ENCODE results near the gene SYNM.

The SYNM gene

DNA sequence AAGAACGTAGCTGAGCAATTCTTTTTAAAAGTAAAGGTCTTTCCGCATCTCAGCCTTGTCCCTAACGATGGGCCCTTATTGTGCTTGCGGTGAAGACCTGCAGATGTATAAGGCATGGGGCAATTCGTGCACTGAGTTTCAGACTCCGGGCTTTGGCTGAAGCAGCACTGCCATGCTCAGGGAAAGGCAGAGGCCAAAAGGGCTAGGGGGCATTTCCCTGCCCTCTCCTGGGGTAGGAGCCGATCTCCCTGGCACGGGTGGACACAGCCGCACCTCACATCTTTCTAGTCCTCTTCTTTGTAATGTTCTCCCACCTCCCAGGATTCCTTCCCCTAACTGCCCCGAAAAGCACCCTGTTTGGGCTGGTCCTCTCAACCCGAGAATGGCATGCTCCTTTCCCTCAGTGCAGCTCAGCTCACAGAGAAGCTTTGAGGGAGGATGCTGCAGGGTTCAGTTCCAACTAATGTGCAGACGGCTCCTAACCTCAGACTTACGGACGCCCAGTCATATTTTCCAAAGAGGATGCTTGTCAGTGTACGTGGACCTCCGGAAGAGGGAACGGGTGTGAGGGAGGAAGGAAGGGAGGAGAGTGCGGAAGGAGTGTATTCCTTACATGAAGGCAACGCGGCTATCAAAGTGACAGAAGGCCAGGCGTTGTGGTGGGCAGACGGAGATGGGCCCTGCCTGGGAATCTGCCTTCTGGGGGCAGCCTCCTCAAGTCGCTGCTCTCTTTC lies 61.2 kb downstream of the SYNM start:
- no peaks in the 10 kb centered on the region for H3K9me3 Mint-ChIP-seq
- H3K27ac Mint-ChIP-seq: no peak overlapping the region
- H3K27me3 Mint-ChIP-seq (ENCODE audit: low read depth): no peaks in the 10 kb centered on the region
- H3K4me3 Mint-ChIP-seq: no peak overlapping the region
- peaks cover 1% of the 10 kb centered on the region for H3K36me3 Mint-ChIP-seq (ENCODE audit: low read depth)
- peaks cover 23% of the 10 kb centered on the region for H3K4me1 Mint-ChIP-seq (ENCODE audit: low read depth)

DNA sequence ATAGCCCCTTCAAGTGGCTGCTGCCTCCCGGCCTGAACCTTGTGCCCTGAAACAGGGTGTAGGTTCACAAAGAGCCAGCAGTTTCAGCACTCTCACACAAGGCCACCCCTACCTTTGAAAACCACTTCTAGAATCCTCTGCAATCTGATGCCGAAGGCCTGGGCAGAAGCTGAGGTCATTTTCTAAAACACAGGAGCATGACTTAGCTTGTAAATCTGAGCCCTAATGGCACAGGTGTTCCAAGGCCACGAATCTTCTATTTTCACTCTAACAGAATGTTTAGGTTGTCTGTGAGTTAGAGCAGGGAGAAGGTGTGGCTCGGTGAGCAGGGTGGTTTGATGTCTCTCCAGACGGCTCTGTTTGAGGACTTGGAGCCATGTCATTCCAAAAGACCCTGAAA lies 62.3 kb downstream of the SYNM start:
- Mint-ChIP-seq H3K27me3 (ENCODE audit: low read depth) (no peaks in the 10 kb centered on the region), H3K36me3 (ENCODE audit: low read depth) (peaks cover 1% of the 10 kb centered on the region), H3K4me3 (no peak overlapping the region), H3K4me1 (ENCODE audit: low read depth) (peaks cover 23% of the 10 kb centered on the region), H3K9me3 (no peaks in the 10 kb centered on the region), H3K27ac (no peak overlapping the region)

DNA sequence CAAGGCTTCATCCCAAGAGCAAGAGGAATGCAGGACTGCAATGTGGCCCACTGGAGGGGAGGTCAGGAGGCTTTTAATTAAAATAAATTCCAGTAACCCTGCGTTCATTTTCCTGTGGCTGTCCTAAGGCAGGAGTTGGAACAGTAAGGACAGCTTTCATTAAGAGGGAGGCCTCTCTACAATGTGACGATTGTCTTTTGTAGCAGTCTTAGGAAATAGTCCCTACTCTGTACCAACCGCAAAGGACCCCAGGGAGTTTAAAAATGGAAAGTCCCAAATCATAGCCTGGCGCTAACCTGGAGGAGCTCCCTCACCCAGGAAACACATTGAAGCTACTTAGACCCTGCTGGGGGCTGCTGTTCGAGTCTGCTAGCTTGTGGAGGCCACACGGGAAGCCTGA lies 62.8 kb downstream of the SYNM start:
- Mint-ChIP-seq H3K27ac (no peak overlapping the region), H3K4me3 (no peak overlapping the region), H3K4me1 (ENCODE audit: low read depth) (peaks cover 22% of the 10 kb centered on the region), H3K27me3 (ENCODE audit: low read depth) (no peaks in the 10 kb centered on the region), H3K9me3 (no peaks in the 10 kb centered on the region), H3K36me3 (ENCODE audit: low read depth) (peaks cover 1% of the 10 kb centered on the region)

DNA sequence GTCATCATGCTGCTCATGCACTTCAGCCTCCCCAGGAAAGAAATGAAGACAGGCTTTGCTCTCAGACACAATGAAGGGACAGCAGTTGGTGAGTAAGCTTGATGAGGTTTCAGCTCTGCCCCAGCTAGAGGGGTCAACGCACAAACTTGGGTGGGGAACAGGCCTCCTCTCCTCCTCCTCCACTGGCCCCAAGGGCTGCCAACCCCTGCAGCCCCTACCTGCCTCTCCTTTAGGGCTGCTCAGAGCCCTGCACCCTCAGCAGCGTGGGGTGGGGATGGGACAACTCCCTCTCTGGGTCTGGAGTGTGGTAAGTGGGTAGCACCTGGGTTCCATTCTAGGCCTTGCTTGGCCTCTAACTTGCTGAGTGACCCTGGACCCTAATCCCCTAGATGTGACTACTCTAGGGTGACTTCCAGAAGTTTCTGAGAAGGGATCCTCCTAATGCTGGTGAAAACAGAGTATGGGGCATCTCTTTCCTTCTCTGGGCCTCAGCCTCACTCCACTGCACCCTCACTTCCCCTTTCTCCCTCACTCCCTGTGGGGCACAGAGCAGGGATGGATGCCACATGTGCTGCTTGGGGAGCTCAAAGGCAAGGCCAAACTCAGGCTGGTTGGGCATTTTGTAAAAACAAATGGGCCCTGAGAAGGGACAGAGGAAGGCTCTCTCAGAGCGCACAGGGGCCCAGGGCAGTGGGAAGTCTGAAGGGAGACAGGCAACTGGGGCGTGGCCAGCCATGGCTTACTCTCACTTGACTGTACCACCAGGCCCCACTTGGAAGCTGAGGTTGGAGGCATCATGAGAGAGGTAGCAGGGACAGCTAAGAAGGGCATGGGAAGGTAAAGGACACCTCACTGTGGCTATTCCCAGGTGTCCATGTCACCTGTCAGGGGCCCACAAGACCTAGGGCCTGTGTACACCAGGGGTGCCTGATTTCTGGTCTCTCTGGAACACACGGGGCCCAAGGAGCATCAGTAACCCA lies 64.0 kb downstream of the SYNM start:
- H3K9me3 Mint-ChIP-seq: no peaks in the 10 kb centered on the region
- no peaks in the 10 kb centered on the region for H3K27me3 Mint-ChIP-seq (ENCODE audit: low read depth)
- H3K4me1 Mint-ChIP-seq (ENCODE audit: low read depth): peaks cover 10% of the 10 kb centered on the region
- H3K4me3 Mint-ChIP-seq: no peak overlapping the region
- H3K27ac Mint-ChIP-seq: no peak overlapping the region
- no peaks in the 10 kb centered on the region for H3K36me3 Mint-ChIP-seq (ENCODE audit: low read depth)

- Mint-ChIP-seq H3K4me3 (no peak overlapping the region), H3K27ac (no peak overlapping the region), H3K9me3 (no peaks in the 10 kb centered on the region), H3K36me3 (ENCODE audit: low read depth) (no peaks in the 10 kb centered on the region), H3K27me3 (ENCODE audit: low read depth) (no peaks in the 10 kb centered on the region), H3K4me1 (ENCODE audit: low read depth) (peaks cover 2% of the 10 kb centered on the region)
Observed at GRCh38 chr15:99169769-99170311, 65.0 kb downstream of the SYNM start.

DNA sequence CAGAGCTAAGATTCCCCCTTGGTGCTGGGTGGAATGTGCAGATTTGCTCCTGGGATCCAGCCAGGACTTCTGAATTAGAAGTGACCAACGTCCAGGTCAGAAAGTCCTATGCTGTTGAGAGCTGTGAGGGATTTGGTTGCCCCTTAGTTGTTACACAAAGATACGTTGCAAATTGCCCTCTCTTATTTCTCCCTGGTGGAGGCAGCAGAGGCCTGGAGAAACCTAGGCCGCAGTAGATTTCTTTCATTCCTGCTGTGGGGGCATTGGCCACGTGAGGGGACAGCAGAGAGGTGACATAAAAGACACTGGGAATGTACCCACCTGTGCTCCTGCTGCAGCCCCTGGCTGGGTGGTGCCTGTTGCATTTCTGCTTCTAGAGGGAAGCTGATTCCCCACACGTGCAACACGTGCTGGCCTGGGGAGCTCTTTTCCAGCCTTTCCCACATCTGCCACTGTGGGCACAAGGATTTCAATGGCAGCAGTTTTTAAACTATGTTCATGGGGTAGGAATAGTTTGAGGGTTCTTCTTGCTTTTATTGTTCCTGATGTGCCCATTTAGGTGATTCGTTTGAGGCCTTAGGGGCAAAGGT lies 65.7 kb downstream of the SYNM start:
- no peaks in the 10 kb centered on the region for H3K36me3 Mint-ChIP-seq (ENCODE audit: low read depth)
- H3K4me1 Mint-ChIP-seq (ENCODE audit: low read depth): peaks cover 2% of the 10 kb centered on the region
- H3K27me3 Mint-ChIP-seq (ENCODE audit: low read depth): no peaks in the 10 kb centered on the region
- H3K4me3 Mint-ChIP-seq: no peak overlapping the region
- no peaks in the 10 kb centered on the region for H3K9me3 Mint-ChIP-seq
- H3K27ac Mint-ChIP-seq: no peak overlapping the region

GRCh38 chr15:99172171-99172570 lies 67.3 kb downstream of the SYNM start:
- Mint-ChIP-seq H3K27me3 (ENCODE audit: low read depth) (no peaks in the 10 kb centered on the region), H3K4me3 (no peak overlapping the region), H3K36me3 (ENCODE audit: low read depth) (no peaks in the 10 kb centered on the region), H3K9me3 (no peaks in the 10 kb centered on the region), H3K4me1 (ENCODE audit: low read depth) (no peaks in the 10 kb centered on the region), H3K27ac (no peak overlapping the region)

DNA sequence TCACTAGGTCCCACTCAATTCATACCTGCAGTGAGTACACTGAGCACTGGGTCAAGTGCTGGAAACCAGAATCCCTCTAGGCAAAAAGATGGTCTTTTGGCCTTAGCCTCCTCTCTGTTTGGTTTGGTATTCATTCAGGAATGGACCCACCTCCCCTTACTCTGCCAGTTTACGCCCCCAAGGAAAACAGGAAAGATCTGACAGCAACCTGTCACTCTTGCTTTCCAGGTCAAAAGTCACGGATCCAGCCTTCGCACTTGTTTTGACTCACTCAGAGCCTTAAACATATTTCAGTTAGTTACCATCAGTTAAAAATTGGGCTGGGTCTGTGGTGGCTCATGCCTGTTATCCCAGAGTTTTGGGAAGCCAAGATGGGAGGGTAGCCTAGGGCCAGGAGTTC lies 68.1 kb downstream of the SYNM start:
- H3K36me3 Mint-ChIP-seq (ENCODE audit: low read depth): no peaks in the 10 kb centered on the region
- no peaks in the 10 kb centered on the region for H3K9me3 Mint-ChIP-seq
- H3K4me1 Mint-ChIP-seq (ENCODE audit: low read depth): no peaks in the 10 kb centered on the region
- no peak overlapping the region for H3K27ac Mint-ChIP-seq
- H3K27me3 Mint-ChIP-seq (ENCODE audit: low read depth): no peaks in the 10 kb centered on the region
- H3K4me3 Mint-ChIP-seq: no peak overlapping the region

DNA sequence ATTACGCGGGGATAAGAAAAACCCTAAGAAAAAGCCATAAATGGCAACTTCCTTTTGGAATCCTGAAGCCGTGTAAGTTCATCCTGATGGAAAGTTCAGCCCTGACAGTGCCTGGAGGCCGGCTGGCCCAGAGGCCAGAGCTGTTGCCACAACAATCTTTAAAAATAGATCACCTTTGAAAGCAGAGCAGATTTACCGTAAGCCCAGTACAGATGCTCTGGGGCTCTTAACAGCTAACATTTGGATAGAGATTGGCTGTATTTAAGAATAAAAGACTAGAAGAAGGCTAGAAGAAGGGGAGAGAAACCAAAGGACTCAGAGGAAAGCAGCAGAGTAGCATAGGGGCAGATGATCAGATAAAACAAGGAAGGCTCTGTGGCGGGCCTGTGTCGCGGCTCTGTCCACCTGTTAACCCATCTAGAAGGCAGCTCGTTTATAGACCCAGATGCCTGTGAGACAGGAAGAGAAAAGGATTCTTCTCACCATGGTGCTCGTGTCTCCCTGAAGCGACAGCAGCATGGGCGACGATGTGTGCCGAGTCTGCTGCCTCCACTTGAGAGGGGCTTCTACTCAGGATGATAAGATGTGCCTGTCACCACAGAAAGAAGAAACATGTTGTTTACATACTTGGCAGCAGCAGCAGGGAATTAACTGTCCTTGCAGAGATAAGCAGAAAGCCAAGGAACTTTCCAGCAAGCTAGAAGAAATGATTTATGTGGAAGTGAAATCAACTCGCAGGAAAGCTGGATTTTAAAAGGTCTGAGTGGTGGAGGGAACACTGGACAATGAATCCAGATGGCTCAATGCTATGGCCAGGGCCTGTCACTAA lies 69.9 kb downstream of the SYNM start:
- Mint-ChIP-seq H3K4me1 (ENCODE audit: low read depth) (no peaks in the 10 kb centered on the region), H3K36me3 (ENCODE audit: low read depth) (no peaks in the 10 kb centered on the region), H3K4me3 (no peak overlapping the region), H3K9me3 (no peaks in the 10 kb centered on the region), H3K27me3 (ENCODE audit: low read depth) (no peaks in the 10 kb centered on the region), H3K27ac (no peak overlapping the region)

DNA sequence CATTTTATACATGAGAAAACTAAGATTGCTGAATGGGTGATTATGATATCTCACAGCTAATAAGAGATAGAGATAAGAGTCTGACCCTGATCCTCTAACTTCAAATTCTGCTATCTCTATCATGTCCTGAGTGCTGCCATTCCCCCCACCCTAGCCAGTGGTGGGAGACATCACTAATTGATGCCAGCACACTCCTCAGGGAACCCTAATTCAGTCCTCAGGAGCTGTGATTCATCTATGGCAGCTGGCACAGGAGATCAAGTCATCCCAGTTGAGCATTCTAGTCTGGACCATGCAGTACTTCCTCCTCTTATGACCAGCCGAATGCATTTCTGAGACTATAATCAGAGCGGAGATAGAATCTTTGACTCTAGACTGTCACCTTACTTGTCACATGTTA lies 71.9 kb downstream of the SYNM start:
- H3K9me3 Mint-ChIP-seq: no peaks in the 10 kb centered on the region
- H3K4me1 Mint-ChIP-seq (ENCODE audit: low read depth): no peaks in the 10 kb centered on the region
- H3K27ac Mint-ChIP-seq: no peak overlapping the region
- H3K36me3 Mint-ChIP-seq (ENCODE audit: low read depth): no peaks in the 10 kb centered on the region
- no peak overlapping the region for H3K4me3 Mint-ChIP-seq
- H3K27me3 Mint-ChIP-seq (ENCODE audit: low read depth): no peaks in the 10 kb centered on the region

DNA sequence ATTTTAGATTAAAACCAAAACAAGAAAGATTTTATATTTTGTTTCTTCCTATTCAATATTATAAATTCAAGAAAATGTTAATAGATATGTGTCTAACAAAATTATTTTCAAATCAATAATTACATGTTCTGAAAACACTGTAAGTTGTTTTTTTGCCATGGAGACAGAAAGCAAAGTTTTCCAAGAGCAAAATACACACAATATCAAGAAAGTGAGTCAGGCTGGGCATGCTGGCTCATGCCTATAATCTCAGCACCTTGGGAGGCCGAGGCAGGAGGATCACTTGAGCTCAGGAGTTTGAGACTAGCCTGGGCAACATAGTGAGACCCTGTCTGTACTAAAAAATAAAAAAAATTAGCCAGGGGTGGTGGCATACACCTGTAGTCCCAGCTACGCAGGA lies 72.8 kb downstream of the SYNM start:
- H3K4me1 Mint-ChIP-seq (ENCODE audit: low read depth): no peaks in the 10 kb centered on the region
- no peaks in the 10 kb centered on the region for H3K27me3 Mint-ChIP-seq (ENCODE audit: low read depth)
- H3K9me3 Mint-ChIP-seq: no peaks in the 10 kb centered on the region
- no peak overlapping the region for H3K27ac Mint-ChIP-seq
- H3K4me3 Mint-ChIP-seq: no peak overlapping the region
- no peaks in the 10 kb centered on the region for H3K36me3 Mint-ChIP-seq (ENCODE audit: low read depth)

GRCh38 chr15:99180086-99180963 lies 75.4 kb downstream of the SYNM start:
- no peak overlapping the region for H3K27ac Mint-ChIP-seq
- no peaks in the 10 kb centered on the region for H3K9me3 Mint-ChIP-seq
- no peaks in the 10 kb centered on the region for H3K36me3 Mint-ChIP-seq (ENCODE audit: low read depth)
- H3K4me1 Mint-ChIP-seq (ENCODE audit: low read depth): no peaks in the 10 kb centered on the region
- H3K27me3 Mint-ChIP-seq (ENCODE audit: low read depth): no peaks in the 10 kb centered on the region
- no peak overlapping the region for H3K4me3 Mint-ChIP-seq

DNA sequence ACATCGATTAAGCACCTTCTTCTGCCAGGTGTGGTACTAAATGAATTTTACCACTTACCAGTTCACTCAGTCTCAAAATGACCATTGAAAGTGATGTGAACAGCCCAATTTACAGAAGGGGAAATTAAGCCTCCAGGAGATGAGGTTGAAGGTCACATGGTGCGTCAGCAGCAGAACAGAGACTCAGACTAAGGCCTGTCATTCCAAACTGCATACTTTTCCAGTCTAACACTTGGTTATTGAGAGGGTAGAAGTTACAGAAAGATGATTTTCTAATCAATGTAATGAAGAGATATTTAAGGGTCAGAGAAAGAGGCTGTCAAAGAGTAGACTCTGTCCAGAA lies 76.1 kb downstream of the SYNM start:
- Mint-ChIP-seq H3K27ac (no peak overlapping the region), H3K4me3 (no peak overlapping the region), H3K4me1 (ENCODE audit: low read depth) (no peaks in the 10 kb centered on the region), H3K36me3 (ENCODE audit: low read depth) (no peaks in the 10 kb centered on the region), H3K9me3 (no peaks in the 10 kb centered on the region), H3K27me3 (ENCODE audit: low read depth) (no peaks in the 10 kb centered on the region)

Measured in T-helper 1 cell treated with Interleukin-12 subunit alpha and Interleukin-12 subunit beta and Interleukin-4 antibody, amounts not matched to agents 30 μg/mL and 1 μg/mL, for 36 hours (primary cell).